A549 (cell line): ENCODE data around the gene PLEKHA5. TPM values are rescaled to one million over a fixed set of nuclear protein-coding genes. Genes with fewer than 3 reads are reported as not detected.

Experiments
- ATAC-seq, 2 experiments: fragments of 200-7000 bp in 1 of 2; fragments of >200 bp in 1 of 2; cut with Nextera tagmentation in 1 of 2; cut with Tn5 transposase in 1 of 2; 3 replicates each; pipeline versions ENCODE4 v1.8.0 to v1.9.1; 2018 to 2020; ENCODE audit warnings: mild to moderate bottlenecking in 1 of 2, moderate library complexity in 1 of 2
- CTCF ChIA-PET: fragments of 300-600 bp; sonication (Branson Sonifier 250); formaldehyde crosslinking; extraction: SDS; loops from one replicate; lab custom pipeline; 2021; ENCODE audit warnings: antibody characterized with exemption, inconsistent platforms; lab: Yijun Ruan, JAX
- POLR2A ChIA-PET: fragments of 350-600 bp; formaldehyde crosslinking; extraction: SDS; loops from one replicate; lab custom pipeline; 2021; ENCODE audit warnings: antibody characterized with exemption, inconsistent platforms; lab: Yijun Ruan, JAX
- DNase-seq, 2 experiments: peaks; one replicate each; pipeline versions ENCODE4 v3.0.0 to v3.0.0-alpha.2; 2011 to 2016; ENCODE audit warnings: low read depth in 1 of 2, low spot score in 1 of 2
- FAIRE-seq: peaks from 2 replicates; lab custom pipeline; 2011; peaks lifted over from hg19 to GRCh38; lab: Jason Lieb, UNC
- H3K27ac ChIP-seq, 2 experiments: fragments of >200 bp; sonication (Bioruptor Twin); formaldehyde crosslinking; 3 replicates each; pipeline ENCODE4 v1.5.1; 2016 to 2017
- H3K4me1 ChIP-seq: fragments of >200 bp; sonication (Bioruptor Twin); formaldehyde crosslinking; 3 replicates; pipeline ENCODE4 v1.6.1; 2016
- H3K4me2 ChIP-seq: fragments of >200 bp; sonication (Bioruptor Twin); formaldehyde crosslinking; 3 replicates; pipeline ENCODE4 v1.6.1; 2016
- H3K4me3 ChIP-seq: fragments of >200 bp; sonication (Bioruptor Twin); formaldehyde crosslinking; 3 replicates; pipeline ENCODE4 v1.5.1; 2016
- H3K9me3 ChIP-seq: fragments of >200 bp; sonication (Bioruptor Twin); formaldehyde crosslinking; 3 replicates; pipeline ENCODE4 v1.6.1; 2016
- EHF ChIP-seq: fragments of 250-450 bp; sonication (Bioruptor Pico); IDR thresholded peaks from 2 replicates; pipeline ENCODE4 v1.5.0; 2020; ENCODE audit warnings: mild to moderate bottlenecking
- EHMT2 ChIP-seq: fragments of 200-600 bp; sonication (generic); IDR thresholded peaks from 2 replicates; pipeline ENCODE4 v1.6.1; 2016; ENCODE audit warnings: antibody characterized with exemption, low read depth, mild to moderate bottlenecking, moderate library complexity
- EP300 ChIP-seq, 2 experiments: fragments of >200 bp; sonication (Bioruptor Twin); formaldehyde crosslinking; IDR thresholded peaks; 2 replicates in 1 of 2; 3 replicates in 1 of 2; pipeline ENCODE4 v1.6.1; 2016 to 2017
- FOSB ChIP-seq: fragments of 250-450 bp; sonication (Bioruptor Pico); IDR thresholded peaks from 2 replicates; pipeline ENCODE4 v1.5.0; 2020; ENCODE audit warnings: mild to moderate bottlenecking, moderate library complexity
- GATA3 ChIP-seq: IDR thresholded peaks from 2 replicates; pipeline ENCODE4 v1.6.1; 2012; ENCODE audit warnings: borderline replicate concordance
- HOXA7 ChIP-seq: fragments of 250-450 bp; sonication (Bioruptor Pico); IDR thresholded peaks from 2 replicates; pipeline ENCODE4 v1.5.0; 2020; ENCODE audit warnings: mild to moderate bottlenecking, moderate library complexity
- JUN ChIP-seq, 2 experiments: fragments of >200 bp; sonication (Bioruptor Twin); formaldehyde crosslinking; IDR thresholded peaks; 2 replicates in 1 of 2; 3 replicates in 1 of 2; pipeline ENCODE4 v1.6.1; 2016 to 2017
- JUNB ChIP-seq: fragments of >200 bp; sonication (Bioruptor Twin); formaldehyde crosslinking; IDR thresholded peaks from 2 replicates; pipeline ENCODE4 v1.6.1; 2016
- KDM1A ChIP-seq: fragments of 200-600 bp; sonication (generic); IDR thresholded peaks from 2 replicates; pipeline ENCODE4 v1.6.1; 2016; ENCODE audit warnings: low read depth, mild to moderate bottlenecking
- MAFK ChIP-seq: fragments of 450-650 bp; IDR thresholded peaks from 2 replicates; pipeline ENCODE4 v1.6.1; 2014; ENCODE audit not compliant: partially characterized antibody
- NFE2L2 ChIP-seq: fragments of 150-350 bp; conservative IDR thresholded peaks from 2 replicates; pipeline ENCODE4 v1.6.1; 2014; ENCODE audit warnings: low read length
- NPAS2 ChIP-seq: fragments of 250-450 bp; sonication (Bioruptor Pico); IDR thresholded peaks from 2 replicates; pipeline ENCODE4 v1.8.0; 2022; ENCODE audit warnings: mild to moderate bottlenecking, moderate library complexity, borderline replicate concordance
- NR3C1 ChIP-seq: fragments of >200 bp; sonication (Bioruptor Twin); formaldehyde crosslinking; IDR thresholded peaks from 3 replicates; pipeline ENCODE4 v1.6.1; 2017
- PHF8 ChIP-seq: fragments of 200-600 bp; sonication (generic); IDR thresholded peaks from 2 replicates; pipeline ENCODE4 v1.6.1; 2016; ENCODE audit warnings: low read depth, mild to moderate bottlenecking, antibody characterized with exemption, moderate library complexity, borderline replicate concordance
- POLR2AphosphoS2 ChIP-seq: conservative IDR thresholded peaks from 2 replicates; pipeline ENCODE4 v1.6.1; 2012; ENCODE audit warnings: low read length, improper control_type of control experiment, inconsistent platforms
- RCOR1 ChIP-seq: fragments of 150-350 bp; IDR thresholded peaks from 2 replicates; pipeline ENCODE4 v1.6.1; 2014; ENCODE audit warnings: antibody characterized with exemption, low read length, low read depth
- RFX5 ChIP-seq: fragments of 450-650 bp; IDR thresholded peaks from 2 replicates; pipeline ENCODE4 v1.7.1; 2014; ENCODE audit warnings: antibody characterized with exemption, mild to moderate bottlenecking, moderate library complexity
- RNF2 ChIP-seq: fragments of 200-600 bp; sonication (generic); IDR thresholded peaks from 2 replicates; pipeline ENCODE4 v1.6.1; 2016; ENCODE audit warnings: low read depth, mild to moderate bottlenecking, antibody characterized with exemption, moderate library complexity, borderline replicate concordance
- TP53 ChIP-seq: fragments of 250-450 bp; sonication (Bioruptor Pico); IDR thresholded peaks from 2 replicates; pipeline ENCODE4 v1.5.0; 2021; ENCODE audit warnings: mild to moderate bottlenecking, moderate library complexity
- ZNF302 ChIP-seq: fragments of 250-450 bp; sonication (Bioruptor Pico); IDR thresholded peaks from 2 replicates; pipeline ENCODE4 v1.9.0; 2021; ENCODE audit warnings: inconsistent platforms, mild to moderate bottlenecking, moderate library complexity
- ZSCAN20 ChIP-seq: fragments of 250-450 bp; sonication (Bioruptor Pico); IDR thresholded peaks from 2 replicates; pipeline ENCODE4 v1.8.0; 2022; ENCODE audit warnings: mild to moderate bottlenecking, moderate library complexity
- WGBS: methylation state at CpG from one replicate; pipeline ENCODE4 v1.1.6; 2017; ENCODE audit errors: missing lambda C conversion rate; 5-methylcytosine and 5-hydroxymethylcytosine counted together
- polyA plus RNA-seq, 4 experiments: library from polyadenylated mRNA; depleted of rRNA in 3 of 4; stranded (reverse); fragments of >200 nt; fragmentation: RNase III in 1 of 4; extraction: RNeasy Plus Mini Kit Qiagen cat#74134 plus additional on column Dnase treatment in 1 of 4; gene quantifications; 2 replicates in 3 of 4; 3 replicates in 1 of 4; pipeline ENCODE4 v1.2.3, GENCODE V29; 2011 to 2017
- TF ChIP-seq, protein P1 (sequence below): fragments of >200 bp; sonication (Bioruptor Twin); formaldehyde crosslinking; IDR thresholded peaks from 3 replicates; pipeline ENCODE4 v1.5.1; 2016
- TF ChIP-seq, protein P2 (sequence below): IDR thresholded peaks from 2 replicates; pipeline ENCODE4 v1.6.1; 2012
- TF ChIP-seq, protein P3 (sequence below): fragments of 250-450 bp; sonication (Bioruptor Pico); IDR thresholded peaks from 2 replicates; pipeline ENCODE4 v1.5.0; 2020; ENCODE audit warnings: low read depth, mild to moderate bottlenecking, moderate library complexity

Gene PLEKHA5
- polyA plus RNA-seq, 2 of the 4 experiments (the other 2 are of a cell fraction) = 7.6 to 13.2 TPM

DNA sequence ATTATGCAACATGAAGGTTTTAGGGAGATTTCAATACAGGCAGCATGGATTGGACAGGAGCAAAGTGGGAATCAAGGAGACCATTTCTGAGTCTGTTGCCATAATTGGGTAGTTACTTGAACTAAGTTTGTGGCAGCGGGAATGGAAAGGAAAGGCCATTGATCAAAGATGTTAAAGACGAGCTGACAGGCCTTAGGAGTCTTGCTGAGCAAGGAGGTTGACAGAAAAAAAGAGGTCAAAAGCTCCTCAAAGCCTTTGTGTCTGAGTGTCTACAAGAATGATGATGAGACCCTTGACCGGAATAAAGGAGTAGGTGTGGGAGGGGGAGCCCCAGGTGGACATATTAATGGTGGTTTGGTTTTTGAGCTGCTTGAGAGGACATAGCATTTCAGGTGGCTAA, 9.4 kb downstream of the PLEKHA5 start:
- POLR2A ChIA-PET = no interaction called here
- ATAC-seq (no peak), DNase-seq (no peak), FAIRE-seq (no peak)
- Histone ChIP-seq H3K9me3 (no peaks in the 10 kb centered on the region), H3K4me3 (no peak overlapping the region), H3K4me2 (no peak overlapping the region), H3K4me1 (no peaks in the 10 kb centered on the region), H3K27ac (no peak overlapping the region)
- TF ChIP-seq TP53 (CRISPR knock-in tag) = no peak
- TF ChIP-seq EHMT2 = no peak
- no peak for TF ChIP-seq FOSB (CRISPR knock-in tag)
- TF ChIP-seq, protein P1, sequence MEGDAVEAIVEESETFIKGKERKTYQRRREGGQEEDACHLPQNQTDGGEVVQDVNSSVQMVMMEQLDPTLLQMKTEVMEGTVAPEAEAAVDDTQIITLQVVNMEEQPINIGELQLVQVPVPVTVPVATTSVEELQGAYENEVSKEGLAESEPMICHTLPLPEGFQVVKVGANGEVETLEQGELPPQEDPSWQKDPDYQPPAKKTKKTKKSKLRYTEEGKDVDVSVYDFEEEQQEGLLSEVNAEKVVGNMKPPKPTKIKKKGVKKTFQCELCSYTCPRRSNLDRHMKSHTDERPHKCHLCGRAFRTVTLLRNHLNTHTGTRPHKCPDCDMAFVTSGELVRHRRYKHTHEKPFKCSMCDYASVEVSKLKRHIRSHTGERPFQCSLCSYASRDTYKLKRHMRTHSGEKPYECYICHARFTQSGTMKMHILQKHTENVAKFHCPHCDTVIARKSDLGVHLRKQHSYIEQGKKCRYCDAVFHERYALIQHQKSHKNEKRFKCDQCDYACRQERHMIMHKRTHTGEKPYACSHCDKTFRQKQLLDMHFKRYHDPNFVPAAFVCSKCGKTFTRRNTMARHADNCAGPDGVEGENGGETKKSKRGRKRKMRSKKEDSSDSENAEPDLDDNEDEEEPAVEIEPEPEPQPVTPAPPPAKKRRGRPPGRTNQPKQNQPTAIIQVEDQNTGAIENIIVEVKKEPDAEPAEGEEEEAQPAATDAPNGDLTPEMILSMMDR = no peak
- no peak for TF ChIP-seq ZNF302 (CRISPR knock-in tag)
- no peak for TF ChIP-seq MAFK
- no peak for TF ChIP-seq NR3C1
- TF ChIP-seq, protein P2, sequence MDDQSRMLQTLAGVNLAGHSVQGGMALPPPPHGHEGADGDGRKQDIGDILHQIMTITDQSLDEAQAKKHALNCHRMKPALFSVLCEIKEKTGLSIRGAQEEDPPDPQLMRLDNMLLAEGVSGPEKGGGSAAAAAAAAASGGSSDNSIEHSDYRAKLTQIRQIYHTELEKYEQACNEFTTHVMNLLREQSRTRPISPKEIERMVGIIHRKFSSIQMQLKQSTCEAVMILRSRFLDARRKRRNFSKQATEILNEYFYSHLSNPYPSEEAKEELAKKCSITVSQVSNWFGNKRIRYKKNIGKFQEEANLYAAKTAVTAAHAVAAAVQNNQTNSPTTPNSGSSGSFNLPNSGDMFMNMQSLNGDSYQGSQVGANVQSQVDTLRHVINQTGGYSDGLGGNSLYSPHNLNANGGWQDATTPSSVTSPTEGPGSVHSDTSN = no peak
- TF ChIP-seq HOXA7 (CRISPR knock-in tag) = no peak
- no peak for TF ChIP-seq RNF2
- TF ChIP-seq NPAS2 = no peak
- TF ChIP-seq RCOR1 = no peak
- 92% methylated on average over 3 of the region's 3 CpGs for WGBS
- CTCF ChIA-PET = interaction anchor here (0.6 kb wide), 1 partner anchor 32 kb away, joined by 3 read pairs; no protein-coding TSS in a partner anchor

DNA sequence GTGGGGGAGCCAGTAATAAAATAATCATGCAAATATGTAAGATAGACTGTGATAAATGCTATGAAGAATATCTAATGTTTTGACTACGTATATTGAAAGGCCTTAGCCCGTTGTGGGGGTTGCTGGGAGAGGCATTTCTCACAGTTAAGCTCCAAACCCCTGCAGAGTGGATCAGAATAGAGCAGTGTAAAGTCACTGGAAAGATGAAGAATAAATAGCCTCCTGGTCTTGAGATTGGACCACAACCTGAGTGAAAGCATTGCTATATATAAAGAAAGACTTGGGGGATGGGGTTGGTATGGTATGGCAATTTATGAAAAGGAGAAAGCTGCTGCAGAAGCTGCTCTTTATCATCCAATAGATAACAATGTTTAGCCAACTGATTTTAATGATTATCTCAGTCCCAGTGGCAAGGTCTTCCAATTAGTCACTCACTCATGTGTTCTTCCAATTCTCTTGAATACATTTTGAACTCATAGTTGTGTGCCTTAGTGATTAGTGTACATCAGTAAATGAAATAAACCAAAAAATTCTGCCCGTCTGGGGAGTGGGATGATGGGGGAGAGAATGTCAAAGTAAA, 10.2 kb downstream of the PLEKHA5 start:
- POLR2A ChIA-PET = no interaction called here
- DNase-seq = no peak
- CTCF ChIA-PET = no interaction called here

More for the DNA sequence above, 10.2 kb downstream of the PLEKHA5 start:
- 76% methylated on average over 3 of the region's 3 CpGs for WGBS
- Histone ChIP-seq H3K9me3 (no peaks in the 10 kb centered on the region), H3K4me3 (no peak overlapping the region), H3K4me2 (no peak overlapping the region), H3K27ac (no peak overlapping the region), H3K4me1 (no peaks in the 10 kb centered on the region)
- TF ChIP-seq EHF (CRISPR knock-in tag) (no peak), HOXA7 (CRISPR knock-in tag) (no peak), PHF8 (no peak), GATA3 (no peak), EHMT2 (no peak), RFX5 (no peak), EP300 (IDR thresholded peaks at IDR 0.05) (no peak), RNF2 (no peak), KDM1A (no peak), JUN (IDR thresholded peaks at IDR 0.05) (no peak), FOSB (CRISPR knock-in tag) (no peak), NFE2L2 (no peak), MAFK (no peak), JUNB (no peak), ZSCAN20 (CRISPR knock-in tag) (no peak), POLR2AphosphoS2 (no peak)
- TF ChIP-seq, protein P1 = no peak
- TF ChIP-seq, protein P3, sequence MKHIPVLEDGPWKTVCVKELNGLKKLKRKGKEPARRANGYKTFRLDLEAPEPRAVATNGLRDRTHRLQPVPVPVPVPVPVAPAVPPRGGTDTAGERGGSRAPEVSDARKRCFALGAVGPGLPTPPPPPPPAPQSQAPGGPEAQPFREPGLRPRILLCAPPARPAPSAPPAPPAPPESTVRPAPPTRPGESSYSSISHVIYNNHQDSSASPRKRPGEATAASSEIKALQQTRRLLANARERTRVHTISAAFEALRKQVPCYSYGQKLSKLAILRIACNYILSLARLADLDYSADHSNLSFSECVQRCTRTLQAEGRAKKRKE (CRISPR knock-in tag) = no peak
- TF ChIP-seq, protein P2 = no peak
- ATAC-seq = no peak; a peak in 1 of 6 replicates
- FAIRE-seq = peak; percentile 23
